B cell (primary cell): ENCODE data around the gene TLE7. TPM values are rescaled to one million over a fixed set of nuclear protein-coding genes. Genes with fewer than 3 reads are reported as not detected.

ENCODE experiments used
- ATAC-seq: fragments of 200-7000 bp; cut with Tn5 transposase; one replicate; pipeline ENCODE4 v1.10.0; 2021; ENCODE audit warnings: low read depth, mild to moderate bottlenecking, moderate number of reproducible peaks, moderate library complexity
- CTCF ChIA-PET: fragments of 350-600 bp; sonication (Branson Sonifier 250); formaldehyde crosslinking; loops from one replicate; lab custom pipeline; 2021; ENCODE audit warnings: antibody characterized with exemption, inconsistent platforms; lab: Charles Lee
- POLR2A ChIA-PET: fragments of 350-600 bp; sonication (Branson Sonifier 250); formaldehyde crosslinking; loops from one replicate; lab custom pipeline; 2021; ENCODE audit warnings: antibody characterized with exemption; lab: Charles Lee
- DNase-seq: peaks from one replicate; pipeline ENCODE4 v3.0.0; 2013
- H2AFZ ChIP-seq: 2 replicates; pipeline ENCODE4 v1.6.1; 2012; ENCODE audit warnings: mild to moderate bottlenecking, low read depth, low read length; ENCODE audit not compliant: insufficient read depth, poor library complexity, severe bottlenecking
- H3K27ac ChIP-seq, 2 donors: 1 replicate in 1 of 2; 2 replicates in 1 of 2; pipeline ENCODE4 v1.5.1; 2012 to 2013; ENCODE audit warnings: low read length in 2 of 2, mild to moderate bottlenecking in 2 of 2, moderate library complexity in 1 of 2
- H3K27me3 ChIP-seq, 4 experiments: fragments of 200-600 bp in 1 of 4; sonication (generic) in 1 of 4; replicated peaks in 1 of 4; 1 replicate in 2 of 4; 2 replicates in 2 of 4; pipeline versions ENCODE4 v1.6.1 to v1.7.0; 2013 to 2016; ENCODE audit warnings: low read length in 3 of 4, mild to moderate bottlenecking in 2 of 4, mixed read lengths in 1 of 4, moderate library complexity in 1 of 4; ENCODE audit not compliant: insufficient read depth in 4 of 4, control insufficient read depth in 3 of 4; ENCODE audit errors: control extremely low read depth in 1 of 4
- H3K36me3 ChIP-seq, 2 experiments: replicated peaks in 1 of 2; 1 replicate in 1 of 2; 2 replicates in 1 of 2; pipeline versions ENCODE4 v1.6.1 to v1.7.1; 2013; ENCODE audit warnings: low read length in 1 of 2; ENCODE audit not compliant: insufficient read depth in 2 of 2, control insufficient read depth in 1 of 2; ENCODE audit errors: control extremely low read depth in 1 of 2, extremely low read depth in 1 of 2
- H3K4me1 ChIP-seq, 2 donors: fragments of 200-600 bp in 1 of 2; sonication (generic) in 1 of 2; 1 replicate in 1 of 2; 2 replicates in 1 of 2; pipeline versions ENCODE4 v1.5.1 to v1.6.1; 2013 to 2017; ENCODE audit warnings: low read length in 2 of 2; ENCODE audit not compliant: control insufficient read depth in 2 of 2, insufficient read depth in 2 of 2
- H3K4me2 ChIP-seq: replicated peaks from 2 replicates; pipeline ENCODE3; 2012; ENCODE audit warnings: mild to moderate bottlenecking, low read depth, low read length; ENCODE audit not compliant: poor library complexity, severe bottlenecking
- H3K4me3 ChIP-seq, 5 experiments: fragments of 200-600 bp in 1 of 5; sonication (generic) in 1 of 5; 1 replicate in 3 of 5; 2 replicates in 2 of 5; pipeline versions ENCODE4 v1.5.1 to v1.7.0; 2011 to 2016; ENCODE audit warnings: low read length in 4 of 5, mild to moderate bottlenecking in 4 of 5, low read depth in 2 of 5, control low read depth in 1 of 5, moderate library complexity in 1 of 5; ENCODE audit not compliant: insufficient read depth in 1 of 5; ENCODE audit errors: control extremely low read depth in 1 of 5, extremely low read depth in 1 of 5
- H3K79me2 ChIP-seq: fragments of 200-600 bp; sonication (generic); one replicate; pipeline ENCODE4 v1.6.0; 2016; ENCODE audit warnings: low read length; ENCODE audit not compliant: control insufficient read depth, insufficient read depth
- H3K9ac ChIP-seq: fragments of 200-600 bp; sonication (generic); 2 replicates; pipeline ENCODE4 v1.6.1; 2017; ENCODE audit warnings: mild to moderate bottlenecking, low read length, moderate library complexity
- H3K9me3 ChIP-seq, 3 donors: one replicate each; pipeline versions ENCODE4 v1.6.1 to v1.7.1; 2013; ENCODE audit warnings: low read length in 2 of 3; ENCODE audit not compliant: control insufficient read depth in 2 of 3, insufficient read depth in 1 of 3; ENCODE audit errors: control extremely low read depth in 1 of 3
- H4K20me1 ChIP-seq: 2 replicates; pipeline ENCODE4 v1.6.0; 2012; ENCODE audit warnings: mild to moderate bottlenecking, low read length; ENCODE audit not compliant: insufficient read depth, control insufficient read depth, poor library complexity, severe bottlenecking
- H3K27ac Mint-ChIP-seq: one replicate; pipeline ENCODE4 v1.8.0; 2021; ENCODE audit warnings: mixed read lengths
- H3K27me3 Mint-ChIP-seq: one replicate; pipeline ENCODE4 v1.8.0; 2021; ENCODE audit warnings: mixed read lengths
- H3K4me1 Mint-ChIP-seq: one replicate; pipeline ENCODE4 v1.8.0; 2021; ENCODE audit warnings: mixed read lengths
- H3K4me3 Mint-ChIP-seq: one replicate; pipeline ENCODE4 v1.8.0; 2021; ENCODE audit warnings: mixed read lengths
- H3K9me3 Mint-ChIP-seq: one replicate; pipeline ENCODE4 v1.8.0; 2022; ENCODE audit warnings: mixed read lengths; ENCODE audit not compliant: insufficient read depth
- EZH2 ChIP-seq: IDR thresholded peaks from 2 replicates; pipeline ENCODE4 v1.6.1; 2012; ENCODE audit warnings: borderline replicate concordance, low read depth, mild to moderate bottlenecking, moderate library complexity, low read length; ENCODE audit not compliant: insufficient read depth, poor library complexity, severe bottlenecking
- WGBS: methylation state at CpG from one replicate; pipeline ENCODE4 v1.1.5; 2013; ENCODE audit warnings: missing lambda C conversion rate; ENCODE audit not compliant: insufficient coverage; 5-methylcytosine and 5-hydroxymethylcytosine counted together
- intact Hi-C: fragments of 100-400 bp; cut with micrococcal nuclease; formaldehyde crosslinking; loops from one replicate; pipeline ENCODE4 v1.10.0; 2022
- polyA plus RNA-seq: library from polyadenylated mRNA; depleted of rRNA; stranded (reverse); fragments of >200 nt; gene quantifications from 2 replicates; pipeline ENCODE4 v1.2.3, GENCODE V29; 2012
- total RNA-seq, 2 donors: library from RNA; stranded (reverse); fragments of 120-200 nt in 1 of 2; gene quantifications; 1 replicate in 1 of 2; 2 replicates in 1 of 2; pipeline versions ENCODE4 v1.2.3 to v1.2.4, GENCODE V29; 2013 to 2022
- TF ChIP-seq, protein P1 (sequence below): fragments of 200-600 bp; IDR thresholded peaks from one replicate; pipeline ENCODE4 v1.8.0; 2022; ENCODE audit warnings: antibody characterized with exemption, mild to moderate bottlenecking

TLE7 gene
- total and polyA plus RNA-seq, 2 donors (not counting 1 experiment from before 2014, with no cell fraction given): not detected

DNA sequence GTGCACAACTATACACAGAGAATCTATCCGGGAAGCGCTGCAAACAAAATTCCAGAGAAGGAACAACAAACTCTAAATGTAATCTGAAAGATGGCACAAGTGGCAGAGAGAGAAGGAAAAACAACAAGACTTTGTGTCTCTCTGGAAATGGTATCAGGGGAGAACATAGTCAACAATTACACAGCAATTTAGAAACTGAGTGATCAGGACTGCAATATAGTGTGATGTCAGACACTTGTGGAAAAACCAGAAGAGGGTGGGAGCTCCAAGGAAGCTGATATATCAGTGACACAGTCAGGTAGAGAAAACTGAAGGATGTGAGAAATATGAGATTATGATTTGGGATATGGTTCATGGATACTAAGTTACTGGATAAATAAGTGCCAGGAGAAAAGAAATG, 39.1 kb upstream of the TLE7 start:
- Histone ChIP-seq H3K27ac (no peak overlapping the region), H2AFZ (no peak overlapping the region), H3K4me2 (no peak overlapping the region), H3K4me3 (no peak overlapping the region), H3K27me3 (no peaks in the 10 kb centered on the region), H3K9ac (no peak overlapping the region), H3K79me2 (peaks cover 19% of the 10 kb centered on the region), H3K9me3 (no peaks in the 10 kb centered on the region), H3K4me1 (peaks cover 9 to 12% of the 10 kb centered on the region in 2 donors), H4K20me1 (no peaks in the 10 kb centered on the region), H3K36me3 (peaks cover 0 to 27% of the 10 kb centered on the region in 2 experiments)
- H3K4me1 Mint-ChIP-seq: peaks cover 15% of the 10 kb centered on the region
- POLR2A ChIA-PET: no interaction called here
- CTCF ChIA-PET: interaction anchor here (1.0 kb wide), 1 partner anchor 9 kb away, joined by 3 read pairs; no protein-coding TSS in a partner anchor
- TF ChIP-seq EZH2: no peak
- TF ChIP-seq, protein P1, sequence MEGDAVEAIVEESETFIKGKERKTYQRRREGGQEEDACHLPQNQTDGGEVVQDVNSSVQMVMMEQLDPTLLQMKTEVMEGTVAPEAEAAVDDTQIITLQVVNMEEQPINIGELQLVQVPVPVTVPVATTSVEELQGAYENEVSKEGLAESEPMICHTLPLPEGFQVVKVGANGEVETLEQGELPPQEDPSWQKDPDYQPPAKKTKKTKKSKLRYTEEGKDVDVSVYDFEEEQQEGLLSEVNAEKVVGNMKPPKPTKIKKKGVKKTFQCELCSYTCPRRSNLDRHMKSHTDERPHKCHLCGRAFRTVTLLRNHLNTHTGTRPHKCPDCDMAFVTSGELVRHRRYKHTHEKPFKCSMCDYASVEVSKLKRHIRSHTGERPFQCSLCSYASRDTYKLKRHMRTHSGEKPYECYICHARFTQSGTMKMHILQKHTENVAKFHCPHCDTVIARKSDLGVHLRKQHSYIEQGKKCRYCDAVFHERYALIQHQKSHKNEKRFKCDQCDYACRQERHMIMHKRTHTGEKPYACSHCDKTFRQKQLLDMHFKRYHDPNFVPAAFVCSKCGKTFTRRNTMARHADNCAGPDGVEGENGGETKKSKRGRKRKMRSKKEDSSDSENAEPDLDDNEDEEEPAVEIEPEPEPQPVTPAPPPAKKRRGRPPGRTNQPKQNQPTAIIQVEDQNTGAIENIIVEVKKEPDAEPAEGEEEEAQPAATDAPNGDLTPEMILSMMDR: no peak
- ATAC-seq: no peak
- H3K27me3 Mint-ChIP-seq: no peaks in the 10 kb centered on the region
- WGBS: no CpG with 5 or more reads among the region's 2 CpGs
- no peaks in the 10 kb centered on the region for H3K9me3 Mint-ChIP-seq
- H3K27ac Mint-ChIP-seq: no peak overlapping the region
- no peak for DNase-seq
- no peak overlapping the region for H3K4me3 Mint-ChIP-seq
- intact Hi-C loops: loop anchor here (5.0 kb wide), 1 partner anchor 526 kb away; the partner anchor contains the start of gene DHODH

DNA sequence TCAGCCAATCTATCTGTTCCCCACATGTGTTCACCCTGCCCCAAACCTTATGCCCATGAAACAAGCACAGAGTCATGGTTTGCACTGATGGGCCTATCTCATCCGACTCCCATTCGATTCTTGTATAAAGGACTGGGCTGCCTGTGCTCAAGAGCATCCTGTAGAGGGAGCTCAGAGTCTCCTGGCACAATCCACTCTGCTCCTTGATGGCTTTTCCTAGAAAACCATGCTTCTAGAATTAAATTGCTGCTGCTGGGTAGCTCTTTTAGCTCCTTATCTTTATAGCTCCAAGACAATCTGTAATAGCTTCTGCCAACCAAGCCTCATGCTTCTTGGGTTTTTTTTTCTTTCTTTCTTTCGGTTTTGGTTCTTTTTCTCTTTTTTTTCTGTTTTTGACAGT, 37.6 kb upstream of the TLE7 start:
- CTCF ChIA-PET: interaction anchor here (0.6 to 1.2 kb wide), 2 partner anchors 15 to 130 kb away, joined by 3 to 4 read pairs; no protein-coding TSS in a partner anchor
- no peaks in the 10 kb centered on the region for H4K20me1 ChIP-seq
- TF ChIP-seq, protein P1: no peak
- no peak for TF ChIP-seq EZH2
- no peaks in the 10 kb centered on the region for H3K9me3 Mint-ChIP-seq
- H3K4me3 Mint-ChIP-seq: no peak overlapping the region
- H3K9me3 ChIP-seq: no peaks in the 10 kb centered on the region
- no peak overlapping the region for H2AFZ ChIP-seq
- H3K79me2 ChIP-seq: peaks cover 19% of the 10 kb centered on the region
- POLR2A ChIA-PET: no interaction called here
- H3K27me3 Mint-ChIP-seq: no peaks in the 10 kb centered on the region
- H3K27ac Mint-ChIP-seq: no peak overlapping the region
- no peak overlapping the region for H3K4me3 ChIP-seq
- DNase-seq (no peak), ATAC-seq (no peak)
- peaks cover 6 to 8% of the 10 kb centered on the region in 2 donors for H3K4me1 ChIP-seq
- WGBS: 67% methylated on average over 3 of the region's 3 CpGs
- intact Hi-C loops: no loop called here
- H3K4me2 ChIP-seq: no peak overlapping the region
- H3K27me3 ChIP-seq: no peaks in the 10 kb centered on the region
- no peak overlapping the region for H3K27ac ChIP-seq
- peaks cover 9% of the 10 kb centered on the region for H3K4me1 Mint-ChIP-seq
- H3K9ac ChIP-seq: no peak overlapping the region
- peaks cover 0 to 33% of the 10 kb centered on the region in 2 experiments for H3K36me3 ChIP-seq
